Kidney tubule cell (primary cell): ENCODE measurements around the gene ZMYND10.

Experiments
- DNase-seq: peaks from one replicate; pipeline ENCODE4 v3.0.0-alpha.2; 2018; ENCODE audit warnings: low spot score

Gene ZMYND10

GRCh38 chr3:50347187-50347813 lies 1.8 kb upstream of the ZMYND10 start:
- DNase-seq, result peak; percentile 78

DNA sequence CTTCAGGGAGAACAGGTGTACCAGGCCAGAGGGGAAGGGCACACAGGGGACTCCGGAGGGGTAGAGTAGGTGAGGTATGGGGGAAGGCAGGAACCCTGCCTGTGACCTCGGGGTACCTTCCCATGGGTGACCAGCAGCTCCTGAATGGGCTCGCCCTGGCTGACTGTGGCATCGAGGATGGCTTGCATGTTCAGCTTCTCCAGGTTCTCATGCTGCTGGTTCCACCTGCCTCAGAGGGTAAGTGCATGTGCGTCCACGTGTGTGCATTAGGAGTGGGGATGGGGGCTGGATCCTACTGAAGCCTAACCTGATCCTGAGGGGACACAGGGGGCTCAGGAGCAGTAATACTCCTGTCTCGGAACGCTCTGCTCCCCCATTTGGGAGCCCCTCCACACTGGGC lies 524 bp downstream of the ZMYND10 start:
- DNase-seq, result no peak

GRCh38 chr3:50342813-50343633 lies 2.5 kb downstream of the ZMYND10 start:
- DNase-seq, result no peak

GRCh38 chr3:50341996-50342650 lies 3.4 kb downstream of the ZMYND10 start:
- DNase-seq, result no peak

GRCh38 chr3:50341537-50341936 lies 4.0 kb downstream of the ZMYND10 start:
- DNase-seq, result no peak

GRCh38 chr3:50340448-50341329 lies 4.8 kb downstream of the ZMYND10 start, which contains the start of gene RASSF1:
Gene RASSF1, minus strand, starts transcription at chr3:50340836. Its CDS starts 31 bp downstream, at chr3:50340805.
- DNase-seq, result no peak

DNA sequence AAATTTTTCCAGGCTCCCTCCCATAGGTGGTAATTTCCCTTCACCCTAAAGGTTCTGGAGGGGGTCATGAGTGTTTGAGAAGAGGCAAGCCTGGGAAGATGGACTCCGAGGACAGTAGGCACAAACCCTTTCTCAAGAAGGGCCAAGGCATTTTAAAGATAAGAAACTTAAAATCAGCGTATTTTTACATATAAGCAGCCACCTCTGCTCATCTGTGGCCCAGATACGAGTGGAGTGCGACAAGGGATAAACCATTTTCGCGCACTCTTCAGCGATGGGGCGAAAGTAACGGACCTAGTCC lies 5.4 kb downstream of the ZMYND10 start:
- no peak for DNase-seq

DNA sequence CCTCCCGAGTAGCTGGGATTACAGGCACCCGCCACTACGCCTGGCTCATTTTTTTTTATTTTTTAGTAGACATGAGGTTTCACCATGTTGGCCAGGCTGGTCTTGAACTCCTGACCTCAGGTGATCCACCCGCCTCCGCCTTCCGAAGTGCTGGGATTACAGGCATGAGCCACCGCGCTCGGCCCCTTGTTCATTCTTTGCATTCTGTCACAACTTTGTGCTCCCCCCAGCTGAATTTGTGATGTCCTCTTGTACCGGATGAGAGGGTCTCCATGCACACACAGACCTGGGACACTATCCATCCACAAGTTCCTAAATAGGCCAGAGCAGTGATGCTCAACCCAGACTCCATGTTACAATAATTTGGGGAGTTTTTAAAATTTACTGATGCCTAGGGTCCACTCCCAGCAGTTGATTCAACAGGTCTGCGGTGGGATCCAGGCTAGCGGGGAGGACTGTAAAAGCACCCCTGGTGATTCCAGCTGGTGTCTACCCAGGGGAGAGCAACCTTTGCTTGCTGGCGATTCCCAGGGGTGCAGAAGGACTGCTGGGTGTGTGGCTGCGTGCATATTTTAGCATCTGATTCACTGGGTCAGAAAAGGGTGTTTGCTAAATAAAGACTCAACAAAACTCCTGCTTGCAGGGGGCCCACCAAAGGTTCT lies 5.9 kb downstream of the ZMYND10 start:
- no peak for DNase-seq

DNA sequence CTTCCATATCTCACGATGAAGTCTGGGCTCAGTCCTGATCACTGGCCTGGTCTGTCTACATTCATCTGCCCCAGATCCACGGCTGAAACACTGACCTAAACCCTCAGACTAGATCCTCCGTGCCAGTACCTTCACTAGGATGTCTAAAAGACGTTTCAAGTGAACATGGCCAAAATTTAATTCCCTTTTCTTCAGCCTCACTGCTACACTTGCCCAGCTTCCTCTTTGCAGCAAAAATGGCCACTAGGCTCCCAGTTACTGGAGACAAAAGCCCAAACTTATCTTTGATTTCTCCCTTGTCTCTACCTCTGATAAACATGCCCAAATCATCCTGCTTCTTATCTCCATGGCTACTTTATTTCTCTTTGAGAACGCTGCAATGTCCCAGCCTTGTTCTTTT lies 6.6 kb downstream of the ZMYND10 start:
- DNase-seq, result no peak

DNA sequence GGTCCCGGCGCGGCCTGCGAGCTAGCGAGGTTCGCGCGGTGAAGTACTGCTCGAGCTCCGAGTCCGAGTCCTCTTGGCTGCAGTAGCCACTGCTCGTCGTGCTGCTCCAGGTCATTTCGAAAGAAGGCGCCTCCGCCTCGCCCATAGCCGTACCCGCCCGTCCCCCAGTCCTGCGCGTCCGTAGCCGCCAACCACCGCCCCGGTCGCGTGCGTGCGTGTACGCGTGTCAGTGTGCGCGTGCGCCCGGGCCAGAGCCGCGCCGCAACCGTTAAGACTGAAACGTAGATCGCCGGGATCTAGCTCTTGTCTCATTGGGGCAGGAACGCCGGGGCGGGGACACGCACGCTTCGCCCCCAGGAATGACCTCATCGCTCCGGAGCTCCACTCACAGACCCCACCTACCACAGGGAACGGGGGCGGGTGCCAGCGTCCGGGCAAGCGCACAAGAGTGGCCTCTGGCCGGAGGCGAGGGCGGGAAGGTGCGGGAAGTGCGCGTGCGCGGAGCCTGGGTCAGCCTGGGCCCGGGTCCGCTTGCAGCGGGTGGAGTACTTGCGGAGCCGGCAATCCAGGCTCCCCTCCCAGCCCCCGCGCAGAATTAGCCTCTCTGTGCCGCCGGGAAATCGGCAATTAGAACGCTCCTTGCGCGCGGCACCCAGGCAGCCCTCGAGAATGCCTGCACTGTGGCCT lies 8.2 kb downstream of the ZMYND10 start:
- peak; percentile 99 for DNase-seq

DNA sequence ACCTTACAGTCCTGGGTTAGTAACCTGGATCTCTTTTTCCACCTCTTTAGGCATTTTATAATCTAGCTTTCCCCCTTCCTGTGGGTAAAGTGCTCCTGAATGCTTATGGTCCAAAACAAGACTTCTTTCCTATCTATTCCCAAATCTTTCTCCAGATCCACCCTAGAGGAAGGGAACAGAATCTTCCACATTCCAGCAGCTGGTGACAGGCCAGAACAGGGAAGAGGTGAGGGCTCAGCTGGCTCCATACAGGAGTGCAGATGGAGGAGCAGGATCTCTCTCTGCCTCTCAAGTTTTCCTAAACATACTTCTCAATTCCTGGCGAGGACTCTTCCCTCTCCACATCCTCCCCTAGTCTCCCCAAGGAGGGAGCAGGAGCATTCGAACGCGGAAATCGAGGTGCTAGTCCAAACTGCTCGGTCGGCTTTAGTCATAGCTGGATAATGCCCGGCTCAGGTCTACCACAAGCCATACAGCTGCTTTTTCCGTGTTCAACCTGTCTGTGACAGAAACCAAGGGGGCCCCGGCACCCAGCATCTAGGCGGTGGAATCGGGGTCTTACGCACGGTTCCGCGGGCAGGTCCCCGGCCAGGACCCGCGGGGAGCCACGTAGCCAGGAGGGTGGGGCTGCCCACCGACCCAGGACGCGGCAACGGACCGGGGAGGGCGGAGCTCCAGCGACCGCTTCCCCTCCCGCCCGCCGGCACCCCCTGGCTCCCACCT lies 8.9 kb downstream of the ZMYND10 start:
- no peak for DNase-seq

DNA sequence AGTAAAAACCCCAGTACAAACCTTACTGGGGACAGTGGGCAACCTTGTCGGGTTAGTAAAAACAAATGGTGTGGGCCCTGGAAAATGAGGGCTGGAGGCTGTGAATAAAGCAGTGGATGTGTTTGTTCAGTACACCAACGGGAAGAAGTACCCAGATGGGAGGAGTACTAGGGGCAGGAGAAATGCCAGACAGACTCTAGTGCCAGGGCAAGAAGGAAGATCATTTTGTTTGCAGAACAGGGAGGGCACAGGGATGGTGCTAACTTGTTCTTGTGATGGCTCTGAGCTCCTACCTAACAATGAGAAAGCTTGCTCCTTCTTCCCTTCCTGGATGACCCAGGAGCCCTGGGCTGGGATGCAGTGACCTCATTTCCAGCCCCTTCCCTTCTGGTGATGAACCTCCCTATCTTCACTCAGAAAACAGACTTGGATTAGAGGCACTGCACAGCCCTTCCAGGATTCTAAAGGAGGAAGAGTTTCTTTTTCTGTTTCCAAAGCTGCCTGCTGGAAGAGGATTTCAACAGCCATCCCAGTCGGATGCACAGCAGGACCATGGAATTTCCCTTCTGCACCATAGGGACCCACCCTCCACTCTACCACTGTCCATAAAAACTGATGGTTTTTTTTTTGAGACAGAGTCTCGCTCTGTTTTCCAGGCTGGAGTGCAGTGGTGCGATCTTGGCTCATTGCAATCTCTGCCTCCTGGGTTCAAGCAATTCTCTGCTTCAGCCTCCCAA lies 11.0 kb downstream of the ZMYND10 start:
- DNase-seq, result no peak

DNA sequence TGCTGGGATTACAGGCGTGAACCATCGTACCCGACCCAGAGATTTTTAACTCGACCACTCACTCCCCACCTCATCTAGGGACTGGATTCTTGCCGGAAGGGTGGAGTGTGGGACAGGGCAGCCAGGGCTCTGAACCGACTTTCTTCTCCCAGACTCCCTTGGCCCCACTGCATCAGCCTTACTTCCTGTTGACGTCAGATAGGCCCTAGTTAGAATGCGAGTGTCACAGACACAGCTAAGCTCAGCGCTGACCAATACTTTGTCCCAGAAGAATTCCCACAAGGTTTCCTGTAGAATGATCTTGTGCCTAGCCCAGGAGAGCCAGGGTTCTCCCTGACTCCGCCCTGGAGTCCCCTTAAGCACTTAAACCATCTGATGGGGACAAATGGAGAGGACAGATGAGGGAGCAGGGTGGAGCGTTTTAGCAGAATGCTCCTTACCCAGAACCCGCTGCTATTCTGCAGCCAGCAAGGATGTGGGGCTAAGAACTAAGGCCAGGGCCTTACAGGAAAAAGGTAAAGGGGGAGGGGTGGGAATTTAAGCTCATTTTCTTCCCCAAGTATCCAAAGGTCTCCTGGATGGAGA lies 11.7 kb downstream of the ZMYND10 start:
- DNase-seq, result no peak

DNA sequence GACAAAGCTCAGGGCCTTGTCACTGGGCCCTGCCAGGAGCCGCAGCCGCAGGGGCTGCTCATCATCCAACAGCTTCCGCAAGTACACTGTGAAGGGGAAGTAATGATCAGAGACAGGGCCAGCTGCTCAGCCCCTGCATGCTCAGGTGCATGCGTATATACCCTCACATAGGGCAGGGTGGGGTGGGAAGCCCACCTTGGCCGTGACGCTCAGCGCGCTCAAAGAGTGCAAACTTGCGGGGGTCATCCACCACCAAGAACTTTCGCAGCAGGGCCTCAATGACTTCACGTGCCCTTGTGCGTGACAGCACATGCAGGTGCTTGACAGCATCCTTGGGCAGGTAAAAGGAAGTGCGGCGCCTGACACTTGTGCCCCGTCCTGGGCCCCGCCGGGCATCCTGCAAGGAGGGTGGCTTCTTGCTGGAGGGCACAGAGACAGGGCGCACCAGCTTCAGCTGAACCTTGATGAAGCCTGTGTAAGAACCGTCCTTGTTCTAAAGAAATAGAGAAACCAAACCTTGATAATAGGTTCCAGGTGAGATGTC lies 14.1 kb downstream of the ZMYND10 start:
- no peak for DNase-seq

- no peak for DNase-seq
These were observed 15.2 kb downstream of the ZMYND10 start for GRCh38 chr3:50330330-50330729.

DNA sequence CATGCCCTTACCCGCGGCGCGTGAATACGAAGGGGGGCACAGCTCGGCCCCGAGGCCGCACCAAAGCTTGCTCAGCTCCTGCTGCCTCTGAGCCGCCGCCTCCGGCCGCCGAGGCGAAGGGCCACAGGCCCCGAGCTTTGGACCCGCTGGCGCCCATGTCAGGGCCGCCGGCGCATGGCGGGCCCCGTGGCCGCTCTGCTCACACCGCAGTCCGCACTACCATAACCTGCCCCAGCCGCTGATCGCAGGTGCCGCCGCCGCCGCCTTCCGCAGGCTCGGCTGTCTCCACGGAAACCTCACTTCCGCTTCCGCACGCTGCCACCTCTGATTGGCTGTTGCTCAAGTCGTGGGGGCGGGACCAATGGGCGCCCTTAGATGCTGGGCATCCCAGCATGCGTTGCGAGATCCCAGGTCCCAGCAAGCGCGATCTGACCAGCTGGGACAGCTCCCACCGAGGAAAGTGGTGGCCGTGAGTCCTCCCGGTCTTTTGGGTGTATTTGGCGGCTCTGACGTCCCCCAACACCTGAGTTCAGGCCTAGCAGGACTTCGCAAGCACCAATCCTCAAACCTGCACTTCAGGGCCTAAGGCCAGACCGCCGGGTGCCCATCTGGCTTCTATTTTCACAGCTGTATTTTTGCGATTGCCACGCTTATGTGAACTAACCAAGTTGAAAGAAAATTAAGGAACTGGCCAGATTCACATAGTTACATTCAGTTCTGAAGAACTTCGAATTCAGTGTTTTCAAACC lies 17.4 kb downstream of the ZMYND10 start, which contains the start of gene TUSC2:
TSS of gene TUSC2 (minus strand) at position 281 of the 749 bp plus-strand sequence. CDS start at position 157, 124 bp downstream.
- DNase-seq, result peak; percentile 97

DNA sequence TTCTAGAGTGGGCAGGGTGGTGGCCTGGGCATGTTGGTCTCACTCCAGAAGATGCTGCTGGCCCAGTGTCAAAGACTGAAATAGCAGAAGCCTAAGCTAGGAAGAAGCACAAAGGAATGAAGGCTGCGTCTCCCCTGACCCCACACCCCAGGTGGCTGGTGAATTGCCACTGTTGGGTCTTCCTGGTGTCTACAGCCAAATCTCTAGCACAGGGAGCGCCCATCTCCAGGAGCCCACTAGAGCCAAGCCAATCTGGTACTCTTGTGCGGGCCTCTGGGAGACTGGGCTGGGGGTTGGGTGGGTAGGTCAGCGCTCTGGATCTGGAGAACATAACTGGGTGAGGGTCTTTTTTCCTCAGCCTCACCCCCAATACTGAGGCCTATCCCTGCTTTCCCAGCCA lies 18.4 kb downstream of the ZMYND10 start:
- no peak for DNase-seq

GRCh38 chr3:50326182-50326541 lies 19.4 kb downstream of the ZMYND10 start:
- no peak for DNase-seq
